ENCODE measurements around the gene CPNE1.

Gene CPNE1

GRCh38 chr20:35620818-35621559, 43.7 kb downstream of the CPNE1 start:
- DNase-seq (ENCODE audit: low read depth, low spot score): no peak

- peak; percentile 75 for DNase-seq (ENCODE audit: low read depth, low spot score)
Observed at GRCh38 chr20:35619196-35620095, 45.3 kb downstream of the CPNE1 start.

GRCh38 chr20:35618263-35619131, 46.2 kb downstream of the CPNE1 start:
- no peak for DNase-seq (ENCODE audit: low read depth, low spot score)

- no peak for DNase-seq (ENCODE audit: low read depth, low spot score)
Observed at GRCh38 chr20:35617397-35618262, 47.1 kb downstream of the CPNE1 start.

- no peak for DNase-seq (ENCODE audit: low read depth, low spot score)
Observed at GRCh38 chr20:35616465-35617396, 48.0 kb downstream of the CPNE1 start.

GRCh38 chr20:35615667-35616464, 48.8 kb downstream of the CPNE1 start, which contains the start of gene SPAG4:
SPAG4 (plus strand) TSS chr20:35615829; CDS start chr20:35616004, 175 bp downstream.
- DNase-seq (ENCODE audit: low read depth, low spot score): peak; percentile 96

GRCh38 chr20:35611482-35611881, 53.2 kb downstream of the CPNE1 start:
- DNase-seq (ENCODE audit: low read depth, low spot score): no peak

GRCh38 chr20:35610833-35611427, 53.8 kb downstream of the CPNE1 start:
- DNase-seq (ENCODE audit: low read depth, low spot score): no peak

- no peak for DNase-seq (ENCODE audit: low read depth, low spot score)
Observed at GRCh38 chr20:35607003-35607735, 57.5 kb downstream of the CPNE1 start.

- no peak for DNase-seq (ENCODE audit: low read depth, low spot score)
Observed at GRCh38 chr20:35606127-35606526, 58.6 kb downstream of the CPNE1 start.

- no peak for DNase-seq (ENCODE audit: low read depth, low spot score)
Observed at GRCh38 chr20:35604449-35604747, 60.3 kb downstream of the CPNE1 start.

- DNase-seq (ENCODE audit: low read depth, low spot score): no peak
Observed at GRCh38 chr20:35603695-35604448, 60.8 kb downstream of the CPNE1 start.

GRCh38 chr20:35602851-35603495, 61.7 kb downstream of the CPNE1 start:
- DNase-seq (ENCODE audit: low read depth, low spot score): no peak

- no peak for DNase-seq (ENCODE audit: low read depth, low spot score)
Observed at GRCh38 chr20:35601990-35602389, 62.7 kb downstream of the CPNE1 start.

GRCh38 chr20:35600993-35601973, 63.4 kb downstream of the CPNE1 start:
- DNase-seq (ENCODE audit: low read depth, low spot score): no peak
